NT2/D1 (cell line): Measurements from ENCODE around the gene TMEM132D.

Source experiments
- DNase-seq: peaks from one replicate; pipeline ENCODE4 v3.0.0-alpha.2; 2011; ENCODE audit warnings: low read depth, low spot score
- H3K27me3 ChIP-seq: 2 replicates; pipeline ENCODE4 v1.6.0; 2011; ENCODE audit warnings: mild to moderate bottlenecking; ENCODE audit not compliant: insufficient read length, insufficient read depth
- H3K36me3 ChIP-seq: 2 replicates; pipeline ENCODE4 v1.6.1; 2011; ENCODE audit warnings: mild to moderate bottlenecking, low read length, mixed read lengths; ENCODE audit not compliant: insufficient read depth, insufficient read length
- H3K4me1 ChIP-seq: 2 replicates; pipeline ENCODE4 v1.5.1; 2011; ENCODE audit not compliant: insufficient read depth, insufficient read length
- H3K4me3 ChIP-seq: 2 replicates; pipeline ENCODE4 v1.5.1; 2011; ENCODE audit warnings: low read depth; ENCODE audit not compliant: insufficient read length
- H3K9ac ChIP-seq: 2 replicates; pipeline ENCODE4 v1.6.0; 2011; ENCODE audit warnings: low read depth; ENCODE audit not compliant: insufficient read length
- H3K9me3 ChIP-seq: 2 replicates; pipeline ENCODE4 v1.5.1; 2011; ENCODE audit warnings: mild to moderate bottlenecking, low read length; ENCODE audit not compliant: insufficient read depth
- SUZ12 ChIP-seq: IDR thresholded peaks from 2 replicates; pipeline ENCODE4 v1.6.1; 2011; ENCODE audit not compliant: insufficient read length, insufficient read depth; ENCODE audit errors: extremely low read depth
- YY1 ChIP-seq: IDR thresholded peaks from 2 replicates; pipeline ENCODE4 v1.6.1; 2011; ENCODE audit not compliant: insufficient read length, insufficient read depth
- ZNF274 ChIP-seq: IDR thresholded peaks from 2 replicates; pipeline ENCODE4 v1.6.1; 2011; ENCODE audit warnings: mild to moderate bottlenecking, low read depth, low read length

TMEM132D gene

GRCh38 chr12:129025055-129025454, 878.8 kb downstream of the TMEM132D start:
- Histone ChIP-seq H3K9me3 (0 out of 2 replicates have a peak, but pooled peaks cover 1% of the 10 kb centered on the region), H3K9ac (no peak overlapping the region), H3K36me3 (no peaks in the 10 kb centered on the region), H3K4me3 (no peak overlapping the region), H3K27me3 (no peaks in the 10 kb centered on the region), H3K4me1 (no peaks in the 10 kb centered on the region)
- DNase-seq, result no peak
- TF ChIP-seq SUZ12, result no peak
- no peak for TF ChIP-seq YY1
- no peak for TF ChIP-seq ZNF274
